Upper lobe of left lung (tissue), 4 donors: ENCODE measurements around the gene PHF21B.

Experiments
- POLR2A ChIP-seq, 4 donors: fragments of 450-650 bp; IDR thresholded peaks; one replicate each; pipeline ENCODE4 v1.5.1; 2016 to 2017; ENCODE audit warnings: antibody characterized with exemption in 4 of 4, mild to moderate bottlenecking in 2 of 4
- POLR2AphosphoS5 ChIP-seq, 2 donors: sonication (generic); formaldehyde crosslinking; IDR thresholded peaks; one replicate each; pipeline ENCODE4 v1.5.1; 2017; ENCODE audit warnings: antibody characterized with exemption in 2 of 2
- TF ChIP-seq, protein P1 (sequence below), 6 experiments: fragments of 450-650 bp in 4 of 6; fragments of 200-600 bp in 2 of 6; sonication (generic) in 2 of 6; IDR thresholded peaks; one replicate each; pipeline ENCODE4 v1.5.1; 2016 to 2019; ENCODE audit warnings: antibody characterized with exemption in 6 of 6

DNA sequence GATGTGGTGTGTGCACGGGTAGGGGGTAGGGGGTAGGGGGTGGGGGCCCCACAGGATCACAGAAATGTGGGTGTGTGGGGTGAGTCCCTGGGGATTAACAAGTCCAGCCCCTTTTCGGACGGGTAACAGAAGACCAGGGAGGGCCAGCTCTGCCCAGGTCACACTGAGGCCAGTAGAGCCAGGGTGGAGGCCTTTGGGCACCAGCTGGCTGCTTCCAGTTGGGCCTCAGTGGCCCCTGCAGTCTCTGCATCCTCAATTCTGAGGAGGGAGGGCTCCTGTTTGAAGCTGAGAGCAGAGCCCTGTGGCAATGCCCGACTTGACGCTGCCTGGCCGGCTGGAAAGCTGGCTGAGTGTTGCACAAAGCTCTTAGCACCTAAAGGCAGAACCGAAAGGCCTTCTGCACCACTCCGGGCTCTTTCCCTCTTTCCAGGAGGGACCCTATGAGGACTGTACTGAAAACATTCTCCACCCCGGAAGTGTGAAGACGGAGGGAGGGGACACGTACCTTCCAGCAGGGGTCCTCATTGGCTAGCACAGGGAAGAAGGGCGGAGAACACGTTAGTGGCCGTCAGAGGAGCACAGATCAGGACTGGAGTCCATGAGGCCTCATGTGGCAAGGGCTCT lies 120.4 kb downstream of the PHF21B start:
- TF ChIP-seq, protein P1, sequence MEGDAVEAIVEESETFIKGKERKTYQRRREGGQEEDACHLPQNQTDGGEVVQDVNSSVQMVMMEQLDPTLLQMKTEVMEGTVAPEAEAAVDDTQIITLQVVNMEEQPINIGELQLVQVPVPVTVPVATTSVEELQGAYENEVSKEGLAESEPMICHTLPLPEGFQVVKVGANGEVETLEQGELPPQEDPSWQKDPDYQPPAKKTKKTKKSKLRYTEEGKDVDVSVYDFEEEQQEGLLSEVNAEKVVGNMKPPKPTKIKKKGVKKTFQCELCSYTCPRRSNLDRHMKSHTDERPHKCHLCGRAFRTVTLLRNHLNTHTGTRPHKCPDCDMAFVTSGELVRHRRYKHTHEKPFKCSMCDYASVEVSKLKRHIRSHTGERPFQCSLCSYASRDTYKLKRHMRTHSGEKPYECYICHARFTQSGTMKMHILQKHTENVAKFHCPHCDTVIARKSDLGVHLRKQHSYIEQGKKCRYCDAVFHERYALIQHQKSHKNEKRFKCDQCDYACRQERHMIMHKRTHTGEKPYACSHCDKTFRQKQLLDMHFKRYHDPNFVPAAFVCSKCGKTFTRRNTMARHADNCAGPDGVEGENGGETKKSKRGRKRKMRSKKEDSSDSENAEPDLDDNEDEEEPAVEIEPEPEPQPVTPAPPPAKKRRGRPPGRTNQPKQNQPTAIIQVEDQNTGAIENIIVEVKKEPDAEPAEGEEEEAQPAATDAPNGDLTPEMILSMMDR (IDR thresholded peaks at IDR 0.05) = no peak
- TF ChIP-seq POLR2A (IDR thresholded peaks at IDR 0.05) (no peak), POLR2AphosphoS5 (IDR thresholded peaks at IDR 0.05) (no peak)
